LNCAP (cell line): ENCODE results near the gene LPXN.

ENCODE experiments used
- CTCF ChIP-seq: fragments of 450-650 bp; IDR thresholded peaks from 2 replicates; pipeline ENCODE4 v1.5.1; 2017; ENCODE audit warnings: mild to moderate bottlenecking

Gene LPXN

GRCh38 chr11:58498464-58498863, 77.2 kb downstream of the LPXN start:
- TF ChIP-seq CTCF, result no peak

DNA sequence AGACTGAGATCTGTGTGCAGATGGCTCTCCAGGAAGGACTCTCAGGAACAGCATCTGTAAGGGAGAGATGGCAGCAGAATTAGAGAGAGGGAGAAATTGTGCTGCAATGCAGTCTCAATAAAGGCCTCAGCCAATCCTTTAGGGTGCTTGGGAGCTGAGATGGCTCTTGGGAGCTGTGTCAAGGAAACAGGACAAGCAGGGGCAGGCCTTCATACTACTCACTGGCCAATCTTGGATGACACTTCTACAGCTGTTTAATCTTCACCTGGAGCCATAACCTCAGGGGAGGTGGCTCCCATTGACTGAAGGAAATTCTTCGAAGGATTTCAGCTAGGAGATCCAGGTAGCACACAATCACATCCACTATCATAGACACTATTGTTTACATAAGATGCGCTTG, 77.7 kb downstream of the LPXN start:
- TF ChIP-seq CTCF, result no peak

GRCh38 chr11:58495906-58496305, 79.8 kb downstream of the LPXN start:
- TF ChIP-seq CTCF, result no peak

DNA sequence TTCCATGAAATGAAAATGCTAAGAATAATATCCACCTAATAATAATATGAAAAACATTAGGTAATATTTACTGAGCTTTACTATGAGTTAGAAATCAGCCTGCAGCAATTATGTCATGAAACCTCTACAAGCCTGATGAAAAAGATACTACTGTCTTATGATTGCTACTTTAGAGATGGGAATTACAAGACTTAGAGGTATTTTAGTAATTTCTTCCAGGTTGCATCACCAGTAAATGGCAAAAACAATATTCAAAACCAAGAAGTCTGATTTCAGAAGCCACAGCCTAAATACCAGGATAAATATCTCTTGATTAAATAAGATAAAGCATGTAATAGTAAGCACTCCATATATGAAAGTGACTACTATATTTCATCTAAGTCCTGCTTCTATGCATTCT, 81.6 kb downstream of the LPXN start:
- TF ChIP-seq CTCF, result no peak

- no peak for TF ChIP-seq CTCF
Observed at GRCh38 chr11:58493676-58494075, 82.0 kb downstream of the LPXN start.

GRCh38 chr11:58490827-58491226, 84.8 kb downstream of the LPXN start:
- TF ChIP-seq CTCF, result no peak

DNA sequence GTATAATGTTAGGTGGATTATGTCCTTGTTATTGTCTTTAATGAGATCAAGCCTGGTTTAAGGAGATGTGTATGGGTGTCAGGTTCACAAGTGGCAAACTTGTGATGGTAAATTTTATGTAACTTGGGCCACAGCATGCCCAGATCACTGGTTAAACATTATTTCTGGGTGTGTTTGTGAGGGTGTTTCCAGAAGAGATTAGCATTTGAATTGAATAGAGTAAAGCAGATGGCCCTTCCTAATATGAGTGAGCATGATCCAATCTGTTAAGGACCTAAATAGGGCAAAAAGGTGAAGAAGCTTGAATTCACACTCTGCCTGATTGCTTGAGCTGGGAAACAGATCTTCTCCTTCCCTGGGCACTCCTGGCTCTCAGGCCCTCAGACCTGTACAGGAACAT, 88.5 kb downstream of the LPXN start:
- no peak for TF ChIP-seq CTCF

DNA sequence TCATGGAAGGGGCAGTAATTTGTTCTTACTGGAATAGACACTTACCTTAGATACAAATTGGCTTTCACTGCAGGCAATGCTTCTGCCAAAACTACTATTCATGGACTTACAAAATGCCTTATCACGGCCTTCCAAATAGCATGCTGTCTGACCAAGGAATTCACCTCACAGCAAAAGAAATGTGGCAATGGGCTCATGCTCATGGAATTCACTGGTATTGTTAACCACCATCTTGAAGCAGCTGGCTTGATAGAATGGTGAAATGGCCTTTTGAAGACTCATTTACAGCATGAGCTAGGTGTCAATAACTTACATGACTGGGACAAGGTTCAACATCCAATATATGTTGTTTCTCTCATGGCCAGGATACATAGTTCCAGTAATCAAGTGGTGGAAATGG, 89.7 kb downstream of the LPXN start:
- no peak for TF ChIP-seq CTCF
